DLD1 (cell line): Measurements from ENCODE around the gene CACNA2D3.

Experiments used
- in situ Hi-C: cut with HindIII; loops from 2 replicates; pipeline ENCODE4 v1.10.0; 2017; ENCODE audit warnings: low sequenced_read_pairs

Gene CACNA2D3

GRCh38 chr3:54324103-54324502 lies 201.8 kb downstream of the CACNA2D3 start:
- in situ Hi-C loops, result no loop called here

GRCh38 chr3:54326951-54327350 lies 204.6 kb downstream of the CACNA2D3 start:
- in situ Hi-C loops, result no loop called here

GRCh38 chr3:54331341-54331740 lies 209.0 kb downstream of the CACNA2D3 start:
- in situ Hi-C loops, result no loop called here

- in situ Hi-C loops, result no loop called here
Measured at GRCh38 chr3:54337846-54338245, 215.5 kb downstream of the CACNA2D3 start.

- in situ Hi-C loops, result no loop called here
Measured at GRCh38 chr3:54339608-54340007, 217.3 kb downstream of the CACNA2D3 start.

GRCh38 chr3:54341811-54342210 lies 219.5 kb downstream of the CACNA2D3 start:
- in situ Hi-C loops, result no loop called here

- in situ Hi-C loops, result no loop called here
Measured at GRCh38 chr3:54342676-54343075, 220.3 kb downstream of the CACNA2D3 start.

- in situ Hi-C loops, result no loop called here
Measured at GRCh38 chr3:54343495-54343894, 221.1 kb downstream of the CACNA2D3 start.

- in situ Hi-C loops, result no loop called here
Measured at GRCh38 chr3:54344601-54345231, 222.4 kb downstream of the CACNA2D3 start.

- in situ Hi-C loops, result no loop called here
Measured at GRCh38 chr3:54345847-54346375, 223.6 kb downstream of the CACNA2D3 start.

- in situ Hi-C loops, result no loop called here
Measured at GRCh38 chr3:54347060-54347459, 224.7 kb downstream of the CACNA2D3 start.

- in situ Hi-C loops, result no loop called here
Measured at GRCh38 chr3:54347933-54348332, 225.6 kb downstream of the CACNA2D3 start.

GRCh38 chr3:54349231-54349652 lies 226.9 kb downstream of the CACNA2D3 start:
- in situ Hi-C loops, result no loop called here

- in situ Hi-C loops, result no loop called here
Measured at GRCh38 chr3:54349691-54350090, 227.3 kb downstream of the CACNA2D3 start.

- in situ Hi-C loops, result no loop called here
Measured at GRCh38 chr3:54353546-54353945, 231.2 kb downstream of the CACNA2D3 start.

GRCh38 chr3:54353946-54354345 lies 231.6 kb downstream of the CACNA2D3 start:
- in situ Hi-C loops, result no loop called here

- in situ Hi-C loops, result no loop called here
Measured at GRCh38 chr3:54355800-54356199, 233.4 kb downstream of the CACNA2D3 start.

GRCh38 chr3:54356261-54357045 lies 234.1 kb downstream of the CACNA2D3 start:
- in situ Hi-C loops, result no loop called here

- in situ Hi-C loops, result no loop called here
Measured at GRCh38 chr3:54357301-54357700, 234.9 kb downstream of the CACNA2D3 start.

- in situ Hi-C loops, result no loop called here
Measured at GRCh38 chr3:54358316-54358715, 236.0 kb downstream of the CACNA2D3 start.

- in situ Hi-C loops, result no loop called here
Measured at GRCh38 chr3:54358969-54359694, 236.8 kb downstream of the CACNA2D3 start.
